HG03159 (cell line): ENCODE measurements around the gene INAFM1.

Experiments
- ATAC-seq: cut with Tn5 transposase; IDR thresholded peaks from one replicate; pipeline ENCODE4 v1.9.1; 2021; ENCODE audit warnings: mild to moderate bottlenecking, moderate library complexity; ENCODE audit not compliant: unreplicated experiment

The INAFM1 gene

DNA sequence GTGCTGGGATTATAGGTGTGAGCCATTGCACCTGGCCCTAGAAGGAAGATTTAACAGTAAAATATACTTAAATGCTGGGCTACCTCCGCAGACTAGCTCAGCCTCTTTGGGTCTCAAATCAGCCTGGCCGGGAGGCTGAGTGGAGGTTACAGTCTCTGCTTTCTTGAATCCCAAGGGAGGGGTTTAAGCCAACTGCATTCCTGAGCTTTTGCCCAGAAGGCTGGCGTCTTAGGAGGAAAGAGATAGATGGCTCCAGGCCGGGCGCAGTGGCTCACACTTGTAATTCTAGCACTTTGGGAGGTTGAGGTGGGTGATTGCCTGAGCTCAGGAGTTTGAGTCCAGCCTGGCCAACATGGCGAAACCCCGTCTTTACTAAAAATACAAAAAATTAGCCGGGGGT, 34.4 kb downstream of the INAFM1 start:
- ATAC-seq, result no peak

DNA sequence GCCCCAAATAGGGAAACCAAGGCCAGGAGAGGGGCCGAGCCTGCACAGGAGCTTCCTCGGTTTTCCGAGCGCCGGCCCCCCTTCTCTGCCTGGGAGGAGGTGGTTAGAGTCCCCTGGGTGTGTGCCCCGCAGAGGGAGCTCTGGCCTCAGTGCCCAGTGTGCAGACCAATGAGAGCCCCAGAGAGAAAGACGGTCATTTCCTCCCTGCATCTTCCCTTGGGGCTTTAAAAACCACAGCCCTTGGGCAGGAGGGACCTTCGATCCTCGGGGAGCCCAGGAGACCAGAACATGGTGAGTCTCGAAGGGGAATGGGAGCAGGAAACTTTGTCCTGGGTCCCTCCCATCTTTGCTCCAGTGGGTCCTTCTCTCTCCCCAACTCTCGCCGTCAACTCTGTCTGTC, 34.9 kb downstream of the INAFM1 start, which contains the start of gene C5AR1:
C5AR1 (plus strand) TSS at position 254 of the 400 bp plus-strand sequence; CDS start at position 289, 35 bp downstream.
- ATAC-seq, result no peak

DNA sequence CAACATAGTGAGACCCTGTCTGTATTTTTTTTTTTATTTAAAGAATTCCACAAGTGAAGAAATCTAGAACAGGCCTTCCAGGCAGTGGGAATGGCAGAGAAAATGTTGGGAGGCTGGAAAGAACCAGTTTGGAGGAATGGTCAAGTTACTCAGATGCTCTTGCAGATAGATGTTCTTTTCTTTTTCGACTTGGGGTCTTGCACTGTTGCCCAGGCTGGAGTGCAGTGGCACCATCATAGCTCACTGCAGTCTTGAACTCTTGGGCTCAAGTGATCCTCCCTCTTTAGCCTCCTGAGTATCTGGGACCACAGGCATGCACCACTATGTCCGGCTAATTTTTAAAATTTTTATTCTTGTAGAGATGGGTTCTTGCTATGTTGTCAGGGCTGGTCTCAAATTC, 35.6 kb downstream of the INAFM1 start:
- ATAC-seq, result no peak

DNA sequence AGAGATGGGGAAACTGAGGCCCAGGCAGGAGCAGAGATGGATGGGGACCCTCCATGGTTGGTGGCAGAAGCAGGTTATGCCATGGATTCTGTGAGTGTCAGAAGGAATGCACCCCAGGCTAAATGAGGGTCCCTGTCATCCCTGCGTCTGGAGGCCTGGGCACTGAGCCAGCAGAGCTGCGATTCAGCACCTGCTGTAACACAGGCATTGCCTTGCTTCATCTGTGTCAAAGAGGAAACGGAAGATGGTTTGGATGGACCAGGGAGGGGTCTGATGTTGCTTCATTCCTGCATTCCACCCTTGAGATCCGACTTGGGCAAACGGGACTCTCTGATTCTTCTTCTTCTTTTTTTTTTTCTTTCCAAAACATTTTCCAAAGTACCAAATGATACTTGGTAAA, 36.1 kb downstream of the INAFM1 start:
- no peak for ATAC-seq

DNA sequence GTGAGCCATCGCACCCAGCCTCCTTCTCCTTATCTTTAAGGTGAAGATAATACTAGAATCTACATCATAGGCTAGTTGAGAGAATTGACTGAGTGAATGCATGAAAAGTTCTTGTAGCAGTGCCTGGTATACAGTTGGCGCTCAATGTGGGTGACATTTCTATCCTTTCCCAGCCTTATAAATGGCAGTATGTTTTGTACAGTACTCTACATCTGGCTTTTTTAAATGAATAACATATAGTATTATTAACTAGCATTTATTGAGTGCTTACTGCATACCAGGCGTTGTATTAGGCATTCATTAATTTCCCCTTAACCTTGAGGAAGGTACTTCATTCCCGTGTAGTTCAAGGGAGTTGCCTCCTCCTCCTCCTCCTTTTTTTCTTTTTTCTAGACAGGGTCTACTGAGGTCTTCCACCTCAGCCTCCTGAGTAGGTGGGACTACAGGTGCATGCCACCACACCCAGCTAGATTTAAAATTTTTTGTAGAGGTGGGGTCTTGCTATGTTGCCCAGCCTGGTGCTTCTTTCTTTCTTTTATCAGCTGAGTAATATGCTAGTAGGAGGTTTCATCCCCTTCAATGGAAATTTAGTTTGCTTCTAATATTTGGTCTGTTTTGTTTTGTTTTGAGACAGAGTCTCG, 37.8 kb downstream of the INAFM1 start:
- no peak for ATAC-seq

DNA sequence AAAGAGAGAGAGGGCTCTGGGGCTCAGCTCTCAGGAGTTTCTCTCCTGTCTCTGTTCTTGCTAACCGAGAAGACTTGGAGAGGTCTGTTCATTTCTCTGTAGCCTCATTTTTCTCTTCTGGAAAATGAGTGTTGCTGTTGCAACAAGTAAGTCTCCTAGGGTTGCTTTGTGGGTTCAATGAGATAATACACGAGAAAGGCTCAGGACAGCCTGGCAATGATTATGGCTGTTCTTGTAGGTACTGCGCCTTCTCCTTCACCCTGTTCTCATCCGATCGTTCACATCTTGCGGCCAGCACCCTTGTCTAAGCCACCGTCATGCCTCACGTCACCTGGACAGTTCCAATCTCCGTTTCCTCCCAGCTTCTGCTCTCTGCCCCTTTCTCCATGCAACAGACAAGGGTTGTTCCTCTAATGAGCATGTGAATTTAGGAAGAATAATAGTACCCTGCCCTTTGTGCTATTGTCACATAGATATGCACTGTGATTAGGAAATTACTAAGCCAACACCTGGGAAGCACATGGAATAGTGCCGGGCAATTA, 39.1 kb downstream of the INAFM1 start:
- no peak for ATAC-seq

DNA sequence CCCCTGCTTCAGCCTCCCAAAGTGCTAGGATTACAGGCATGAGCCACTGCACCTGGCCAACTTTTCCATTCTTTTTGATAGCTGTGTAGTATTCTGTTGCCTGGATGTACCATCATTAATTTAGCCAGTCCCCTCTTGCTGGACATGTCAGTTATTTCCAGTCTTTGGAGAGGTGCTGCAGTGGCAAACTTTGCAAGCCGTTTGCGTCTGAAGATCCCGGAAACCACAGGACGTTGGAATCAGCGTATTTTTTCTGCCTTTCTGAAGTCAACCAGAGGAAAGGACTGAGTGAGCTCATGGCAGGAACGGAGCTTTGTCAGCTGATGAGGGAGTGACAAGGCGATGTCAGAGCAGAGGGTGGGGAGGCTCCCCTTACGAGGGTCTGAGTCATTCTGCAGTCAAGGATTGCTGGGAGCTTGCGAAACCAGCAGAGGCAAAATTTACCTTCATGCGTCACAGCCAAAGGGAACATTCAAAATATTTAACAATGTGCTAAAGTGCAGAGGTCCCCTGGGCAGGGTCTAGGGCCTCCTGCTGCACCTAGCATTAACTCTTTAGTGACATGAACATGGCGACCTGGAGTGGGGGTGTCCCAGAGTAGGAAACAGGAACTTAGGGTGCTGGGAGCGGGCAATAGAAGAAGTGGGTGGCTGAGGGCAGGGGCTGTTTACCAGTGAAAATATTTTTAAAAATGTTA, 40.6 kb downstream of the INAFM1 start:
- ATAC-seq, result no peak

DNA sequence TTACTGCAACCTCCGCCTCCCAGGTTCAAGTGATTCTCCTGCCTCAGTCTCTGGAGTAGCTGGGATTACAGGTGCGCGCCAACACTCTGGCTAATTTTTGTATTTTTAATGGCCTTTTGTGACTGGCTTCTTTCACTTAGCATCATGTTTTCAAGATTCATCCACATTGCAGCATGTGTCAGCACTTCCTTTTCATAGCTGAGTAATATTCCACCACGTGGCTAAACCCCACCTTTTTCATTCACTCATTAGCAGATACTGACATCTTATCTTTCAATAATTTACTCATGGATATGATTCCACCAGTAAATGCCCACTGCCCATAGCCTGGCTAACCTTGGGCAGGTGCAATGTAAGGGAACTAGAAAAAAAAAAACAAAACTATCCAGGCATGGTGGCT, 41.8 kb downstream of the INAFM1 start:
- ATAC-seq, result no peak

DNA sequence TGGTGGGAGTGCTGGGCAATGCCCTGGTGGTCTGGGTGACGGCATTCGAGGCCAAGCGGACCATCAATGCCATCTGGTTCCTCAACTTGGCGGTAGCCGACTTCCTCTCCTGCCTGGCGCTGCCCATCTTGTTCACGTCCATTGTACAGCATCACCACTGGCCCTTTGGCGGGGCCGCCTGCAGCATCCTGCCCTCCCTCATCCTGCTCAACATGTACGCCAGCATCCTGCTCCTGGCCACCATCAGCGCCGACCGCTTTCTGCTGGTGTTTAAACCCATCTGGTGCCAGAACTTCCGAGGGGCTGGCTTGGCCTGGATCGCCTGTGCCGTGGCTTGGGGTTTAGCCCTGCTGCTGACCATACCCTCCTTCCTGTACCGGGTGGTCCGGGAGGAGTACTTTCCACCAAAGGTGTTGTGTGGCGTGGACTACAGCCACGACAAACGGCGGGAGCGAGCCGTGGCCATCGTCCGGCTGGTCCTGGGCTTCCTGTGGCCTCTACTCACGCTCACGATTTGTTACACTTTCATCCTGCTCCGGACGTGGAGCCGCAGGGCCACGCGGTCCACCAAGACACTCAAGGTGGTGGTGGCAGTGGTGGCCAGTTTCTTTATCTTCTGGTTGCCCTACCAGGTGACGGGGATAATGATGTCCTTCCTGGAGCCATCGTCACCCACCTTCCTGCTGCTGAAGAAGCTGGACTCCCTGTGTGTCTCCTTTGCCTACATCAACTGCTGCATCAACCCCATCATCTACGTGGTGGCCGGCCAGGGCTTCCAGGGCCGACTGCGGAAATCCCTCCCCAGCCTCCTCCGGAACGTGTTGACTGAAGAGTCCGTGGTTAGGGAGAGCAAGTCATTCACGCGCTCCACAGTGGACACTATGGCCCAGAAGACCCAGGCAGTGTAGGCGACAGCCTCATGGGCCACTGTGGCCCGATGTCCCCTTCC, 45.5 kb downstream of the INAFM1 start:
- ATAC-seq, result no peak

DNA sequence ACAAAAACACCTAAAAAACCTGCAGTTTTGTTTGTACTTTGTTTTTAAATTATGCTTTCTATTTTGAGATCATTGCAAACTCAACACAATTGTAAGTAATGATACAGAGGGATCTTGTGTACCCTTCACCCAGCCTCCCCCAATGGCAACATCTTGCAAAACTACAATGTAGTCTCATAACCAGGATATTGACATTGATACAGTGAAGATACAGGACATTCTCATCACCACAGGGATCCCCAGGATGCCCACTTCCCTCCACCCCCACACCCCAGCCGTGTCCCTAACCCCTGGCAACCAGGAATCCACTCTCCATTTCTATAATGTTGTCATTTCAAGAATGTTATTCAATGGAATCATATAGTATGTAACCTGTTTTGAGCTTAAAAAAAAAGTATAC, 46.9 kb downstream of the INAFM1 start:
- no peak for ATAC-seq

DNA sequence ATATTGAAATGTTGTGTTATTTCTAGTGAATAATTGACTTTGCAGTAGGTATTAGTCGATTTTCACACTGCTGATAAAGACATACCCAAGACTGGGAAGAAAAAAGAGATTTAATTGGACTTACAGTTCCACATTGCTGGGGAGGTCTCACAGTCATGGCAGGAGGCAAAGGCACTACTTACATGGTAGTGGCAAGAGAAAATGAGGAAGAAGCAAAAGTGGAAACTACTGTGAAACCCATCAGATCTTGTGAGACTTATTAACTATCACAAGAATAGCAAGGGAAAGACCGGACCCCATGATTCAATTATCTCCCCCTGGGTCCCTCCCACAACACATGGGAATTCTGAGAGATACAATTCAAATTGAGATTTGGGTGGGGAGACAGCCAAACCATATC, 47.4 kb downstream of the INAFM1 start:
- no peak for ATAC-seq

DNA sequence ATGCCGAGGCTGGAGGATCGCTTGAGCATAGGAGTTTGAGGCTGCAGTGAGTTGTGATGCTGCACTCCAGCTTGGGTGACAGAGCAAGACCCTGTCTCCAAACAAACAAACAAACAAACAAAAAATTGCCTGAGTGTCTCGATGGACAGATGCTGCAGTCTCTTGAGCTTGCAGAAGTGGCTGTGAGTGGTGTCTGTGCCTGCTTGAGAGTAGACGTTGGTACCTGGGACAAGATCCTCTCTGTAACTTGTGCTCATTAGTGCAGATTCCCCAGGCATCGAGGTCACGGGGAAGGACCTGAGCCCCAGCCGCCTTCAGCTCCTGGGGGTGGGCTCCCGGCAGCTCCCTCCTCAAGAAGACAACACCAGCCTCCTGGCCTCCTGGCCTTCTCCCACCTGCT, 48.7 kb downstream of the INAFM1 start:
- ATAC-seq, result no peak

DNA sequence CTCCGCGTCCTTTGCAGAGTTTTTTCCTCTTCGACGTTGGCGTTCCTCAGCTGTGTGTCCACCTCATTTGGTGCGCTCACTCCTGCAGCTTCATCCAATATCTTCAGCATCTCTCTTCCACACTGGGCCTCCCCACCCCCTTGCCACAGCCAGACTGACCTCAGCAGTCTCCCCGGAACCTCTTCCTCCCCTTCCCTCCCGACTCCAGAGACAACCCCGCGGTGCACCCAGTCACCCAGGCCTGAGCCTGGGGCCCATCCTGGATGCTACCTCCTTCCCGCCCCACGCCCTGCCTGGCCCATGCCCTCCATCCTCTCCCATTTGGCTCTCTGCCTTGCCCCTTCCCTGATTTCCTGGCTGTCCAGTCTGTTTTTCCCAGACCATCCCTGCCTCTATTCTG, 49.2 kb downstream of the INAFM1 start:
- ATAC-seq, result no peak

DNA sequence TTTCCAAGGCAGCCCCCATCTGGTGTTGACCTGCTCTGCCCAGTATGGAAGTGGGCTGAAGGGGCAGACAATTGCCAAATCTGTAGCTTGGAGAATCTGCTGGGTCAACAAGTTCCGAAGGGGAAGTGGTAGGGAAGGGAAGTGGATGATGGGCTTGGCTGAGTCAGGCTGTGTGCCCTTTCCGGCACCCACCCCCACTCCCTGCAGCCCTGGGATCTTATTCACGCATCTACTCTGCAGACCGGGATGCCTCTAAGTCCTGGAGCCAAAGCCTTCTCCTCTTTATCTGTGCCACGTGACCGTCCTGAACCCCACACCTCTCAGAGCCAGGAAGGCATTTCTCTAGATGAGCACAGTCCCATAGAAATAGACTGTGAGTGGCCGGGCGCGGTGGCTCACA, 49.8 kb downstream of the INAFM1 start:
- no peak for ATAC-seq
